Body of pancreas (tissue), 4 donors: ENCODE results near the gene ABI3.

Experiments used
- CTCF ChIP-seq, 7 experiments: fragments of 450-650 bp in 4 of 7; fragments of 200-600 bp in 3 of 7; sonication (generic) in 3 of 7; IDR thresholded peaks; one replicate each; pipeline ENCODE4 v1.5.1; 2016 to 2019; ENCODE audit warnings: antibody characterized with exemption in 7 of 7
- POLR2A ChIP-seq, 3 donors: fragments of 450-650 bp; IDR thresholded peaks; one replicate each; pipeline ENCODE4 v1.6.1; 2016; ENCODE audit warnings: antibody characterized with exemption in 3 of 3, mild to moderate bottlenecking in 2 of 3

DNA sequence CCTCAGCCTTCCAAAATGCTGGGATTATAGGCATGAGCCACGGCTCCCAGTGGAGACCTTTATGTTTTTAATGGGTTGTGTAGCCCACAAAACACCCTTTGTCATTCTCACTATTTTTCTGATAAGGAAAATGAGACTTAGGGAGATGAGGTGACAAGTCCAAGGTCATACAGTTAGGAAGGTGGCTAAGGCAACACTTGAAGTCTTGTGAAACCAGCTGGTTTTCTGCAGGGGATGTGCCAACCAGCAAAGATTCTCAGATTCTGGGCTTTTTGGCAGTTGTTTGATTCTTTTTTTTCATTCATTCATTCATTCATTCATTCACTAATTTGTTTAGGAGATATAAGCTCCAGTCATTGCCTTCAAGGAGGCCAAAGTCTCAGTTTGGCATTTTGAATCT, 30.1 kb downstream of the ABI3 start:
- TF ChIP-seq CTCF (IDR thresholded peaks at IDR 0.05) (no peak), POLR2A (IDR thresholded peaks at IDR 0.05) (no peak)
